H1 (cell line): ENCODE measurements around the gene NOS2.

Experiments
- BACH1 ChIP-seq: IDR thresholded peaks from 2 replicates; pipeline ENCODE4 v1.6.1; 2012; ENCODE audit warnings: low read length, improper control_type of control experiment
- CEBPB ChIP-seq: IDR thresholded peaks from 2 replicates; pipeline ENCODE4 v1.6.1; 2012; ENCODE audit warnings: low read depth, low read length
- CTCF ChIP-seq, 3 experiments: IDR thresholded peaks; 1 replicate in 2 of 3; 2 replicates in 1 of 3; pipeline versions ENCODE4 v1.5.1 to v1.6.1; 2011; ENCODE audit warnings: low read length in 3 of 3, mild to moderate bottlenecking in 3 of 3, inconsistent platforms in 2 of 3, low read depth in 1 of 3, moderate library complexity in 1 of 3; ENCODE audit not compliant: insufficient read depth in 1 of 3; ENCODE audit errors: control extremely low read depth in 1 of 3
- EP300 ChIP-seq, 2 experiments: IDR thresholded peaks; 1 replicate in 1 of 2; 2 replicates in 1 of 2; pipeline ENCODE4 v1.6.1; 2011 to 2012; ENCODE audit warnings: low read depth in 2 of 2, low read length in 2 of 2, mild to moderate bottlenecking in 2 of 2, borderline replicate concordance in 1 of 2, inconsistent platforms in 1 of 2, moderate library complexity in 1 of 2
- EZH2 ChIP-seq: fragments of 200-600 bp; sonication (generic); IDR thresholded peaks from 2 replicates; pipeline ENCODE4 v1.7.1; 2012; ENCODE audit warnings: low read depth, mild to moderate bottlenecking, moderate library complexity, low read length, inconsistent platforms; ENCODE audit not compliant: severe bottlenecking
- POLR2A ChIP-seq, 2 experiments: IDR thresholded peaks; 1 replicate in 1 of 2; 2 replicates in 1 of 2; pipeline ENCODE4 v1.6.1; 2011; ENCODE audit warnings: low read depth in 2 of 2, low read length in 2 of 2, mild to moderate bottlenecking in 2 of 2; ENCODE audit errors: control extremely low read depth in 1 of 2
- POLR2AphosphoS5 ChIP-seq: IDR thresholded peaks from 2 replicates; pipeline ENCODE4 v1.6.1; 2011; ENCODE audit warnings: low read depth, low read length
- TF ChIP-seq, protein P1 (sequence below): IDR thresholded peaks from 2 replicates; pipeline ENCODE4 v1.6.1; 2011; ENCODE audit warnings: low read length, improper control_type of control experiment

DNA sequence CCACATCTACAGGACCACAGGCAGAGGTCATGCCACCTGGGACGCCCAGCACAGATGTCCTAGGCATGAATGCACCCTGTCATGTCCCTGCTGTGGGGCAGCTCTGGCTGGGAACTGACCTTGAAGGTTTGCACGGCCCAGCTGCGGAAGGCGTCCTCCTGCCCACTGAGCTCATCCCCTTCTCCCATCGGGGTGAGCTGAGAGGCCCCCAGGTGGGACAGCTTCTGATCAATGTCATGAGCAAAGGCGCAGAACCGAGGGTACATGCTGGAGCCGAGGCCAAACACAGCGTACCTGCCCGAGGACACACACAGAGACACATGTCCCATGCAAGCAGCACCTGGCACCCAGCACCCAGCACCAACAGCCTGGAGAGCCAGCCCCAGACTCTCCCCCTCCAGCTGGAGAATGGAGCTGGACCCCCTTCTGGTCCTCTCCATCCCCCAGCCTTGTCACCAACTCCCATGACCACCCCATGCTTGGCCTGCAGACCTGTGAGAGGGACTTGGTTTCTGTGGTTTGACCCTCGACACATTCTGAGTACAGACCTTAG lies 31.4 kb downstream of the NOS2 start:
- TF ChIP-seq EP300 (IDR thresholded peaks at IDR 0.05; ENCODE audit: borderline replicate concordance in 1 of 2, low read depth in 2 of 2, low read length in 2 of 2) (no peak), CTCF (IDR thresholded peaks at IDR 0.05; ENCODE audit: control extremely low read depth in 1 of 3, insufficient read depth in 1 of 3, low read depth in 1 of 3, low read length in 3 of 3) (no peak), BACH1 (no peak), POLR2AphosphoS5 (no peak), EZH2 (no peak), CEBPB (no peak), POLR2A (IDR thresholded peaks at IDR 0.05; ENCODE audit: control extremely low read depth in 1 of 2, low read depth in 2 of 2, low read length in 2 of 2) (no peak)
- TF ChIP-seq, protein P1, sequence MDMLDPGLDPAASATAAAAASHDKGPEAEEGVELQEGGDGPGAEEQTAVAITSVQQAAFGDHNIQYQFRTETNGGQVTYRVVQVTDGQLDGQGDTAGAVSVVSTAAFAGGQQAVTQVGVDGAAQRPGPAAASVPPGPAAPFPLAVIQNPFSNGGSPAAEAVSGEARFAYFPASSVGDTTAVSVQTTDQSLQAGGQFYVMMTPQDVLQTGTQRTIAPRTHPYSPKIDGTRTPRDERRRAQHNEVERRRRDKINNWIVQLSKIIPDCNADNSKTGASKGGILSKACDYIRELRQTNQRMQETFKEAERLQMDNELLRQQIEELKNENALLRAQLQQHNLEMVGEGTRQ, result no peak
